ENCODE results near the gene GREB1L.

The GREB1L gene

GRCh38 chr18:21408681-21409080 lies 166.6 kb downstream of the GREB1L start:
- Mint-ChIP-seq H3K4me3 (no peak overlapping the region), H3K27ac (no peak overlapping the region), H3K9me3 (no peaks in the 10 kb centered on the region), H3K4me1 (no peaks in the 10 kb centered on the region), H3K27me3 (no peaks in the 10 kb centered on the region)
- no peak for ATAC-seq
- no peak for DNase-seq

GRCh38 chr18:21433436-21433835 lies 191.4 kb downstream of the GREB1L start:
- no peak overlapping the region for H3K4me3 Mint-ChIP-seq
- peaks cover 15% of the 10 kb centered on the region for H3K27me3 Mint-ChIP-seq
- H3K9me3 Mint-ChIP-seq: no peaks in the 10 kb centered on the region
- ATAC-seq (no peak), DNase-seq (no peak)
- no peak overlapping the region for H3K27ac Mint-ChIP-seq
- H3K4me1 Mint-ChIP-seq: no peaks in the 10 kb centered on the region

DNA sequence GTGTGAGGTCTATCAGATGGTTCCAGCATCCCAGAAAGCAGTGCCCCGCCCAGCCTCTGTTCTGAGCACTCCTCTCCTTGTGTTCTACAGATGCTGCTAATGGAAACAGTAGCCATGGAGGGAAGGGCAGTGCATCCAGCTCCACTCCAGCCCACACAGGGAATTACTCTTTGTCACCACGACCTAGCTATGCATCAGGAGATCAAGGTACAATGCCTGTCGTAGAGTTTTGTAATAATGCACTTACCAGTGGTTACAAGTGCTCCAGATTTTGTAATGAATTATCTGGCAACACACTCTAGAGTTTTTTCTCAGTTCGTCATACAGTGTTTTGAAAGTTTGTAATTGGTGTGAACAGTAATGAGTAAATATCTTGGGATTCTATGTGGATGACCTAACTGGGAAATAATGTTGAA lies 197.4 kb downstream of the GREB1L start:
- H3K4me3 Mint-ChIP-seq: no peak overlapping the region
- H3K4me1 Mint-ChIP-seq: no peaks in the 10 kb centered on the region
- peaks cover 22% of the 10 kb centered on the region for H3K27me3 Mint-ChIP-seq
- no peak overlapping the region for H3K27ac Mint-ChIP-seq
- no peaks in the 10 kb centered on the region for H3K9me3 Mint-ChIP-seq
- ATAC-seq: no peak
- DNase-seq: no peak

GRCh38 chr18:21441670-21442069 lies 199.6 kb downstream of the GREB1L start:
- no peak for DNase-seq
- H3K4me3 Mint-ChIP-seq: no peak overlapping the region
- no peaks in the 10 kb centered on the region for H3K9me3 Mint-ChIP-seq
- no peak overlapping the region for H3K27ac Mint-ChIP-seq
- H3K4me1 Mint-ChIP-seq: no peaks in the 10 kb centered on the region
- peaks cover 7% of the 10 kb centered on the region for H3K27me3 Mint-ChIP-seq
- ATAC-seq: no peak

- no peak overlapping the region for H3K4me3 Mint-ChIP-seq
- no peaks in the 10 kb centered on the region for H3K9me3 Mint-ChIP-seq
- no peaks in the 10 kb centered on the region for H3K4me1 Mint-ChIP-seq
- DNase-seq: no peak
- H3K27ac Mint-ChIP-seq: no peak overlapping the region
- ATAC-seq: no peak
- H3K27me3 Mint-ChIP-seq: peaks cover 7% of the 10 kb centered on the region
Observed at GRCh38 chr18:21443776-21444464, 201.9 kb downstream of the GREB1L start.

- H3K4me3 Mint-ChIP-seq: no peak overlapping the region
- no peak for ATAC-seq
- no peak for DNase-seq
- peaks cover 9% of the 10 kb centered on the region for H3K27me3 Mint-ChIP-seq
- no peaks in the 10 kb centered on the region for H3K4me1 Mint-ChIP-seq
- H3K27ac Mint-ChIP-seq: no peak overlapping the region
- no peaks in the 10 kb centered on the region for H3K9me3 Mint-ChIP-seq
Observed at GRCh38 chr18:21444465-21445212, 202.6 kb downstream of the GREB1L start.

DNA sequence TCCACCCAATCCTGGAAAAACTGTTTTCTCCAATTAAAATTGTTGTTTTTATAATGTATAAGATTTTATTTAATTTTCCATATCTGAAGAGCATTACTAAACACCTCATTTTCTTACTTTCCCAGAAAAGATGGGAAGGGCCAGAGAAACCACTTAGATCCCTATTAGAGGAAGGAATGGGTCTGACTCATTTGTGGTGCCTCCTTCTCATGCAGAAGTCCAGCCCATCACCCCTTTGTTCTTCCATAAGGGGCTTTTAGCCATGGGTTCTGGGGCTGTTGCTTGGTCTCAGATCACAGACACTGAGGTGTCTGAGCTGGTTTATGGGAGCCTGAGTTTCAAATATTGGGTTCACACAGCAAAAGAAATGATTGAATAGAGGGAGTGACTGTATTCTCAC lies 206.3 kb downstream of the GREB1L start:
- Mint-ChIP-seq H3K27ac (no peak overlapping the region), H3K27me3 (peaks cover 37% of the 10 kb centered on the region), H3K4me1 (no peaks in the 10 kb centered on the region), H3K4me3 (no peak overlapping the region), H3K9me3 (no peaks in the 10 kb centered on the region)
- DNase-seq: no peak
- ATAC-seq: no peak

DNA sequence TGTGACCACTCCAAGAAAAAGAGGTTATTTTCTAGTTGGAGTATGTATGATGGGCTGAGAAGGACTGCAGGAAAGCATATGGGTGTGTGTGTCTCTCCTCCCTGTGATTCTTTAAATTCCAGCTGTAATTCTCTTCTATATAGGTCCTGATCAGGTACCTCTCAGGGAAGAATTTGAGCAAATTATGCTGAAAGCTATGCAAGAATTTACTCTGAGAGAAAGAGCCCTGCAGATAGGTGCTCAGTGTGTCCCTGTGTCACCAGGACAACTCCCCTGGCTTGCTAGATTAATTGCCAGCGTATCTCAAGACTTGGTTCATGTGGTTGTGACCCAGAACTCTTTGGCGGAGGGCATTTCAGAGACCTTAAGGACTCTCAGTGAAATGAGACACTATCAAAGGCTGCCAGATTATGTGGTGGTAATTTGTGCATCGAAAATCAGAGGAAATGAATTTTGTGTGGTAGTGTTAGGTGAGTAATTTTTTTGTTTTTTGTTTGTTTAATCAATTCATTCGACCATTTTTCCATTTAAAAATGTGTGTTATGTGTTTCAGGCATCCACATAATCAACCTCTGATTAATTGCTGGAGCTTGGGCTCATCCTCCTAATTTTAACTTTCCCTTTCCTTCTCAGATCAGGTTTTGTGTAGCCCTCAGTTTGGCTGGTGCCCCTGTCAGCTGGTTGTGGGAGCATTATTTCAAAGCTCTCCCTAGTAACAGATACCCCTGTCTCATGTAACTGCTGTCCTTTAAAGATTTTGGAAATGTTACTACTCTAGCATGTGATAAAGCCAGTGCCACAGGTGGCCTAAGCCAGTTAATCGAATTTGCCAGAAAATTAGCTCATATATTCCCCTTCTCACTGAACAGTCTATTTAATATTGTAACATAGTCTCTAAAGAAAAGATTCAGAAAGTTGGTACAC lies 207.6 kb downstream of the GREB1L start:
- DNase-seq (no peak), ATAC-seq (no peak)
- H3K27me3 Mint-ChIP-seq: peaks cover 36% of the 10 kb centered on the region
- H3K4me3 Mint-ChIP-seq: no peak overlapping the region
- no peaks in the 10 kb centered on the region for H3K9me3 Mint-ChIP-seq
- no peaks in the 10 kb centered on the region for H3K4me1 Mint-ChIP-seq
- H3K27ac Mint-ChIP-seq: no peak overlapping the region

DNA sequence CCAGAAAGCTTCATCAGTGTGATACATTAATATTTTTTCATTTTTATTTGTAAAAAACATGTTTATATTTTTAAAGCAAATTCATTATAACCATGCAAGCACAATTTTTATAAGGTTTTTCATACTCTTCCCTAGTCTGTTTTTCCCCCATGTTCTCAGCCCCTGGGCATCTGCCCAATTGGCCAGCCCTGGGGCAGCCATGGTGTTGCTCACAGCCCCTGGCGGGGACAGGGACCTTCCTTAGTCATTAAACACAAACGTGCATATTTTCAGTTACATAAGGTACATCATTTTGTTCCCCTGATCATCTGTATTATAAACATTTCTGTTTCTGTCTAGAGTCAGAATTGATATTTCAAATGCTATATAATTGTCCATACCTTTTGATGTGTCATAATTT lies 208.5 kb downstream of the GREB1L start:
- no peak for DNase-seq
- Mint-ChIP-seq H3K9me3 (no peaks in the 10 kb centered on the region), H3K4me3 (no peak overlapping the region), H3K4me1 (no peaks in the 10 kb centered on the region), H3K27ac (no peak overlapping the region), H3K27me3 (peaks cover 36% of the 10 kb centered on the region)
- no peak for ATAC-seq

DNA sequence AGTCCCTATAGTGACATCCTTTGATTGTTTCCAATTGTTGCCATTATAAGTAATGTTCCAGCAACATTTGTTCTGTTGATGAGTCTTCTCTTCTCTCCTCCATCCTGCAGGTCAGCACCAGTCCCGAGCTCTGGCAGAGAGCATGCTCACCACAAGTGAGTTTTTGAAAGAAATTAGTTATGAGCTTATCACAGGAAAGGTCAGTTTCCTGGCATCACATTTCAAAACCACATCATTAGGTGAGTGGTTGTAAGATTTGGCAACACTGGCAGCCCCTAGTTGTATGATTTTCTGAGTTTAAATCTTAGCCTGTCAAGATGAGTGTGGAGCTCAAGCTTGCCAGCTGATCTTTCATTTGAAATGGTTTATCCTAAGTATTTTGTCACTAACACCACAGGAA lies 208.9 kb downstream of the GREB1L start:
- H3K9me3 Mint-ChIP-seq: no peaks in the 10 kb centered on the region
- ATAC-seq (no peak), DNase-seq (no peak)
- no peak overlapping the region for H3K4me3 Mint-ChIP-seq
- H3K27me3 Mint-ChIP-seq: peaks cover 36% of the 10 kb centered on the region
- no peak overlapping the region for H3K27ac Mint-ChIP-seq
- H3K4me1 Mint-ChIP-seq: no peaks in the 10 kb centered on the region

DNA sequence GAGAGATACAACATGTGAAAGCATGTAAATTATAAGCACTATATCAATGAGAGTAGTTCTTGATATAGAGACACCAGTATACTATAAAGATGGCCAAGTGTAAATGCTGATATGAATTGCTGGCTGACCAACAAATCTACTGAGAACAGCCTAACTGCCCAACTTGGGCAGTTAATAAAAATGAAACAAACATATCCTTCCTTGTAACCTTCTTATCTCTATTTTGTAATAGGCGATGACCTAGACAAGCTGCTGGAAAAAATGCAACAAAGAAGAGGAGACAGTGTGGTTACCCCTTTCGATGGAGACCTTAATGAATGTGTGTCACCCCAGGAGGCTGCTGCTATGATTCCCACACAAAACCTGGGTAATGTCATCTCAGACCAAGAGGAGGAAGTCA lies 209.8 kb downstream of the GREB1L start:
- H3K9me3 Mint-ChIP-seq: no peaks in the 10 kb centered on the region
- no peak for DNase-seq
- peaks cover 36% of the 10 kb centered on the region for H3K27me3 Mint-ChIP-seq
- no peaks in the 10 kb centered on the region for H3K4me1 Mint-ChIP-seq
- no peak overlapping the region for H3K27ac Mint-ChIP-seq
- no peak overlapping the region for H3K4me3 Mint-ChIP-seq
- no peak for ATAC-seq

GRCh38 chr18:21452276-21452780 lies 210.3 kb downstream of the GREB1L start:
- Mint-ChIP-seq H3K4me3 (no peak overlapping the region), H3K27ac (no peak overlapping the region), H3K27me3 (peaks cover 36% of the 10 kb centered on the region), H3K9me3 (no peaks in the 10 kb centered on the region), H3K4me1 (no peaks in the 10 kb centered on the region)
- ATAC-seq (no peak), DNase-seq (no peak)

DNA sequence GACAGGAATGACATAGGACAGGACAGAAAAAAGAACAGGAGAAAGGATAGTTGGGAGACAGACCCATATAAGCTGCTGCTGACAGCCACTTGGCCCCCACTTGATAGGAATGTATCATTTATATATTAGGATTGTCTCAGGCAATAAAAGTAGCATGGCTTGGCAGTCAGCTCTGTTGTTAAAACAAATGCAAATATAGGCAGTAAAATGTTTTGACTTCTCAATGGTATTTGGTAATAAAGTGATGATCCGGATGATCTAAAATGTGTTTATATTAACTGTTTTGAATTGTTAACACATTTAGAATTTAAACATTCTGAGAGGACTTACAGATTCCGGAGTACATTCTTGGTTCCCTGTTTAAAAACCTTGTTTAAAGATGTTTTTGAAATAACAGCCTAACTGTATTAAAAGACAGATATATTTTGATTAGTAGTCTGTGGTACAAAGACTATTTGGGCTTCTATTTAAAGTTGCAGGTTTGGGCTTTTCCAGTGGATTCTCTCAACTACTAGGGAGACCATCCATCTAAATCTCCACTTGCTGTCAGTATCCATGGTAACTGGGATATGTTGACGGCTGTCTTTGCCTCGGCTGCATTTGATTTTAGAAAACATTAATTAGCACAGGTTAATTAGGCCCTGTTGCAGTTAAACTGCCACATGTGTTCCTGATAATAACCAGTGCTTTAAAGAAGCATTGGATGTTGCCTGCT lies 210.9 kb downstream of the GREB1L start:
- DNase-seq: no peak
- peaks cover 36% of the 10 kb centered on the region for H3K27me3 Mint-ChIP-seq
- H3K27ac Mint-ChIP-seq: no peak overlapping the region
- H3K4me3 Mint-ChIP-seq: no peak overlapping the region
- no peaks in the 10 kb centered on the region for H3K9me3 Mint-ChIP-seq
- H3K4me1 Mint-ChIP-seq: no peaks in the 10 kb centered on the region
- ATAC-seq: no peak

- no peak overlapping the region for H3K4me3 Mint-ChIP-seq
Observed at GRCh38 chr18:21453511-21453901, 211.5 kb downstream of the GREB1L start.

GRCh38 chr18:21454725-21455124 lies 212.7 kb downstream of the GREB1L start:
- DNase-seq (no peak), ATAC-seq (no peak)
- no peak overlapping the region for H3K4me3 Mint-ChIP-seq
- H3K27ac Mint-ChIP-seq: no peak overlapping the region
- no peaks in the 10 kb centered on the region for H3K9me3 Mint-ChIP-seq
- H3K27me3 Mint-ChIP-seq: peaks cover 44% of the 10 kb centered on the region
- H3K4me1 Mint-ChIP-seq: no peaks in the 10 kb centered on the region

More at GRCh38 chr18:21453511-21453901, 211.5 kb downstream of the GREB1L start:
- H3K27ac Mint-ChIP-seq: no peak overlapping the region
- H3K27me3 Mint-ChIP-seq: peaks cover 41% of the 10 kb centered on the region
- ATAC-seq: no peak
- no peaks in the 10 kb centered on the region for H3K4me1 Mint-ChIP-seq
- DNase-seq: no peak
- no peaks in the 10 kb centered on the region for H3K9me3 Mint-ChIP-seq

All from stimulated activated naive CD8-positive, alpha-beta T cell treated with anti-CD3 and anti-CD28 coated beads, Interleukin-15, amount 100 ng/mL, for 72 hours (primary cell).